ENCODE measurements around the gene AADACL2. TPM values are rescaled to one million over a fixed set of nuclear protein-coding genes. Genes with fewer than 3 reads are reported as not detected.

The AADACL2 gene
- total RNA-seq, 1 donor from 2014 or later = not detected

GRCh38 chr3:151772825-151773480, 39.2 kb downstream of the AADACL2 start:
- TF ChIP-seq CTCF (IDR thresholded peaks at IDR 0.05; ENCODE audit: unreplicated experiment) = no peak
- DNase-seq (ENCODE audit: low spot score in 2 of 2, unreplicated experiment in 2 of 2) = no peak
- no peaks in the 10 kb centered on the region for H3K27me3 Mint-ChIP-seq (ENCODE audit: low read depth)
- no peak overlapping the region for H3K27ac Mint-ChIP-seq
- no peak overlapping the region for H3K4me3 Mint-ChIP-seq
- no peaks in the 10 kb centered on the region for H3K9me3 Mint-ChIP-seq
- H3K36me3 Mint-ChIP-seq = no peaks in the 10 kb centered on the region
- peaks cover 10% of the 10 kb centered on the region for H3K4me1 Mint-ChIP-seq

GRCh38 chr3:151774235-151774634, 40.5 kb downstream of the AADACL2 start:
- Mint-ChIP-seq H3K36me3 (no peaks in the 10 kb centered on the region), H3K9me3 (no peaks in the 10 kb centered on the region), H3K27me3 (ENCODE audit: low read depth) (no peaks in the 10 kb centered on the region), H3K4me3 (no peak overlapping the region), H3K4me1 (peaks cover 10% of the 10 kb centered on the region), H3K27ac (no peak overlapping the region)
- no peak for TF ChIP-seq CTCF (IDR thresholded peaks at IDR 0.05; ENCODE audit: unreplicated experiment)
- DNase-seq (ENCODE audit: low spot score in 2 of 2, unreplicated experiment in 2 of 2) = no peak

GRCh38 chr3:151774910-151775309, 41.2 kb downstream of the AADACL2 start:
- Mint-ChIP-seq H3K4me3 (no peak overlapping the region), H3K36me3 (no peaks in the 10 kb centered on the region), H3K27me3 (ENCODE audit: low read depth) (no peaks in the 10 kb centered on the region), H3K27ac (no peak overlapping the region), H3K9me3 (no peaks in the 10 kb centered on the region), H3K4me1 (peaks cover 10% of the 10 kb centered on the region)
- DNase-seq (ENCODE audit: low spot score in 2 of 2, unreplicated experiment in 2 of 2) = no peak
- no peak for TF ChIP-seq CTCF (IDR thresholded peaks at IDR 0.05; ENCODE audit: unreplicated experiment)

GRCh38 chr3:151775314-151776258, 41.9 kb downstream of the AADACL2 start:
- Mint-ChIP-seq H3K9me3 (no peaks in the 10 kb centered on the region), H3K36me3 (no peaks in the 10 kb centered on the region), H3K27me3 (ENCODE audit: low read depth) (no peaks in the 10 kb centered on the region), H3K4me3 (no peak overlapping the region), H3K27ac (no peak overlapping the region), H3K4me1 (peaks cover 6% of the 10 kb centered on the region)
- no peak for DNase-seq (ENCODE audit: low spot score in 2 of 2, unreplicated experiment in 2 of 2)
- TF ChIP-seq CTCF (IDR thresholded peaks at IDR 0.05; ENCODE audit: unreplicated experiment) = no peak

- Mint-ChIP-seq H3K27ac (no peak overlapping the region), H3K4me3 (no peak overlapping the region), H3K36me3 (no peaks in the 10 kb centered on the region), H3K9me3 (no peaks in the 10 kb centered on the region), H3K27me3 (ENCODE audit: low read depth) (no peaks in the 10 kb centered on the region), H3K4me1 (peaks cover 6% of the 10 kb centered on the region)
- no peak for TF ChIP-seq CTCF (IDR thresholded peaks at IDR 0.05; ENCODE audit: unreplicated experiment)
- no peak for DNase-seq (ENCODE audit: low spot score in 2 of 2, unreplicated experiment in 2 of 2)
These were observed 42.6 kb downstream of the AADACL2 start for GRCh38 chr3:151776259-151776740.
